H1 (cell line): ENCODE results near the gene RSRC2. TPM values are rescaled to one million over a fixed set of nuclear protein-coding genes. Genes with fewer than 3 reads are reported as not detected.

ENCODE experiments used
- CTCF ChIA-PET: fragments of 300-600 bp; sonication (Branson Sonifier 250); formaldehyde crosslinking; loops from one replicate; lab custom pipeline; 2021; ENCODE audit not compliant: partially characterized antibody; lab: Charles Lee
- POLR2A ChIA-PET: fragments of 300-600 bp; sonication (Branson Sonifier 250); formaldehyde crosslinking; loops from one replicate; lab custom pipeline; 2021; ENCODE audit warnings: inconsistent platforms; ENCODE audit not compliant: partially characterized antibody; lab: Charles Lee
- DNase-seq, 2 experiments: peaks; one replicate each; pipeline versions ENCODE4 v3.0.0 to v3.0.0-alpha.2; 2010 to 2022; ENCODE audit warnings: low spot score in 2 of 2, low read depth in 1 of 2, mixed read lengths in 1 of 2
- FAIRE-seq: peaks from 2 replicates; lab custom pipeline; 2011; peaks lifted over from hg19 to GRCh38; lab: Jason Lieb, UNC
- H2AFZ ChIP-seq: 2 replicates; pipeline ENCODE4 v1.8.1; 2012; ENCODE audit warnings: low read length, inconsistent platforms
- H2AK5ac ChIP-seq: 2 replicates; pipeline ENCODE4 v1.6.1; 2013; ENCODE audit warnings: low read depth, low read length
- H2BK120ac ChIP-seq: replicated peaks from 2 replicates; pipeline ENCODE3; 2013; ENCODE audit warnings: low read depth, low read length, inconsistent platforms
- H2BK12ac ChIP-seq: 2 replicates; pipeline ENCODE4 v1.6.1; 2013; ENCODE audit warnings: low read depth, low read length
- H2BK15ac ChIP-seq: 2 replicates; pipeline ENCODE4 v1.6.1; 2013; ENCODE audit warnings: low read length
- H2BK20ac ChIP-seq: 2 replicates; pipeline ENCODE4 v1.6.1; 2013; ENCODE audit warnings: low read length
- H2BK5ac ChIP-seq: 2 replicates; pipeline ENCODE4 v1.6.1; 2013; ENCODE audit warnings: low read depth, low read length
- H3K14ac ChIP-seq: 2 replicates; pipeline ENCODE4 v1.6.1; 2013; ENCODE audit warnings: inconsistent platforms; ENCODE audit not compliant: insufficient read length
- H3K18ac ChIP-seq: 2 replicates; pipeline ENCODE4 v1.6.1; 2013; ENCODE audit warnings: low read length; ENCODE audit errors: extremely low read depth
- H3K23ac ChIP-seq: 2 replicates; pipeline ENCODE4 v1.6.1; 2013; ENCODE audit warnings: inconsistent platforms; ENCODE audit not compliant: insufficient read length
- H3K23me2 ChIP-seq: 2 replicates; pipeline ENCODE4 v1.6.1; 2013; ENCODE audit warnings: low read depth, low read length
- H3K27ac ChIP-seq: 2 replicates; pipeline ENCODE4 v1.6.1; 2011; ENCODE audit warnings: low read depth, low read length, inconsistent platforms
- H3K27me3 ChIP-seq, 4 experiments: replicated peaks in 1 of 4; 1 replicate in 1 of 4; 2 replicates in 3 of 4; pipeline versions ENCODE4 v1.6.1 to v1.8.1; 2011 to 2013; ENCODE audit warnings: low read length in 3 of 4, mild to moderate bottlenecking in 3 of 4, inconsistent platforms in 2 of 4, mixed read lengths in 2 of 4, moderate library complexity in 1 of 4; ENCODE audit not compliant: control insufficient read depth in 3 of 4, insufficient read depth in 3 of 4; ENCODE audit errors: extremely low read depth in 1 of 4
- H3K36me3 ChIP-seq, 4 experiments: 2 replicates each; pipeline versions ENCODE4 v1.6.1 to v1.8.1; 2011 to 2013; ENCODE audit warnings: mild to moderate bottlenecking in 4 of 4, low read length in 3 of 4, moderate library complexity in 2 of 4, control low read depth in 1 of 4, inconsistent platforms in 1 of 4; ENCODE audit not compliant: insufficient read depth in 4 of 4, control insufficient read depth in 2 of 4
- H3K4ac ChIP-seq: replicated peaks from 2 replicates; pipeline ENCODE3; 2013; ENCODE audit warnings: low read length, low read depth, mixed read lengths, inconsistent platforms; ENCODE audit not compliant: insufficient read length
- H3K4me1 ChIP-seq, 4 experiments: replicated peaks in 1 of 4; 1 replicate in 1 of 4; 2 replicates in 3 of 4; pipeline versions ENCODE4 v1.6.1 to v1.8.1; 2011 to 2013; ENCODE audit warnings: low read length in 3 of 4, inconsistent platforms in 2 of 4, mixed read lengths in 1 of 4; ENCODE audit not compliant: insufficient read depth in 4 of 4, control insufficient read depth in 3 of 4
- H3K4me2 ChIP-seq, 2 experiments: 2 replicates each; pipeline versions ENCODE4 v1.6.1 to v1.8.1; 2011 to 2013; ENCODE audit warnings: low read depth in 2 of 2, low read length in 2 of 2, control low read depth in 1 of 2, inconsistent platforms in 1 of 2, mild to moderate bottlenecking in 1 of 2; ENCODE audit not compliant: insufficient read depth in 1 of 2
- H3K4me3 ChIP-seq, 4 experiments: fragments of 200-600, 300-600 bp in 1 of 4; sonication (generic), shearing (Covaris generic), sonication (Bioruptor Twin) in 1 of 4; 2 replicates each; pipeline versions ENCODE4 v1.5.1 to v1.8.1; 2011 to 2016; ENCODE audit warnings: low read length in 4 of 4, low read depth in 3 of 4, control low read depth in 2 of 4, inconsistent platforms in 2 of 4, mild to moderate bottlenecking in 2 of 4, mixed read lengths in 1 of 4, moderate library complexity in 1 of 4; ENCODE audit not compliant: insufficient read depth in 2 of 4; ENCODE audit errors: extremely low read depth in 1 of 4
- H3K56ac ChIP-seq: replicated peaks from 2 replicates; pipeline ENCODE3; 2013; ENCODE audit warnings: low read depth, mild to moderate bottlenecking, mixed read lengths, low read length, inconsistent platforms; ENCODE audit not compliant: insufficient read length
- H3K79me1 ChIP-seq: 2 replicates; pipeline ENCODE4 v1.6.1; 2013; ENCODE audit warnings: low read depth, low read length, control low read depth
- H3K79me2 ChIP-seq, 2 experiments: 2 replicates each; pipeline versions ENCODE4 v1.6.1 to v1.8.1; 2012 to 2013; ENCODE audit warnings: low read length in 2 of 2, mild to moderate bottlenecking in 2 of 2, inconsistent platforms in 1 of 2; ENCODE audit not compliant: insufficient read depth in 2 of 2, control insufficient read depth in 1 of 2
- H3K9ac ChIP-seq, 4 experiments: replicated peaks in 1 of 4; 1 replicate in 1 of 4; 2 replicates in 3 of 4; pipeline versions ENCODE4 v1.6.1 to v1.8.1; 2011 to 2013; ENCODE audit warnings: low read depth in 3 of 4, low read length in 3 of 4, control low read depth in 2 of 4, mild to moderate bottlenecking in 2 of 4, moderate library complexity in 2 of 4, inconsistent platforms in 1 of 4; ENCODE audit errors: extremely low read depth in 1 of 4
- H3K9me3 ChIP-seq, 2 experiments: 2 replicates each; pipeline versions ENCODE4 v1.6.1 to v1.8.1; 2012 to 2013; ENCODE audit warnings: mild to moderate bottlenecking in 2 of 2, moderate library complexity in 2 of 2, control low read depth in 1 of 2, inconsistent platforms in 1 of 2, low read depth in 1 of 2, low read length in 1 of 2, mixed read lengths in 1 of 2; ENCODE audit not compliant: insufficient read depth in 2 of 2
- H4K20me1 ChIP-seq, 2 experiments: replicated peaks in 1 of 2; 2 replicates each; pipeline versions ENCODE3 to v1.8.1; 2011 to 2013; ENCODE audit warnings: inconsistent platforms in 2 of 2, low read length in 2 of 2, mild to moderate bottlenecking in 1 of 2; ENCODE audit not compliant: insufficient read depth in 2 of 2, control insufficient read depth in 1 of 2
- H4K5ac ChIP-seq: 2 replicates; pipeline ENCODE4 v1.6.1; 2013; ENCODE audit warnings: low read length, low read depth, mixed read lengths, inconsistent platforms; ENCODE audit not compliant: insufficient read length
- H4K8ac ChIP-seq: 2 replicates; pipeline ENCODE4 v1.8.0; 2013; ENCODE audit warnings: mild to moderate bottlenecking, moderate library complexity, low read length, inconsistent platforms; ENCODE audit not compliant: insufficient read depth; ENCODE audit errors: extremely low read depth
- H4K91ac ChIP-seq: replicated peaks from 2 replicates; pipeline ENCODE3; 2013; ENCODE audit warnings: low read length, mixed read lengths, inconsistent platforms; ENCODE audit not compliant: insufficient read length
- ASH2L ChIP-seq: fragments of 200-600, 300-600 bp; sonication (generic); IDR thresholded peaks from one replicate; pipeline ENCODE4 v1.7.1; 2017; ENCODE audit warnings: low read length
- BRCA1 ChIP-seq: IDR thresholded peaks from 2 replicates; pipeline ENCODE4 v1.6.1; 2012; ENCODE audit warnings: low read depth, low read length, improper control_type of control experiment
- CREB1 ChIP-seq: IDR thresholded peaks from 2 replicates; pipeline ENCODE4 v1.6.1; 2012; ENCODE audit warnings: inconsistent platforms
- E2F6 ChIP-seq: IDR thresholded peaks from 2 replicates; pipeline ENCODE4 v1.6.1; 2012; ENCODE audit warnings: inconsistent platforms
- EP300 ChIP-seq, 2 experiments: IDR thresholded peaks; 1 replicate in 1 of 2; 2 replicates in 1 of 2; pipeline ENCODE4 v1.6.1; 2011 to 2012; ENCODE audit warnings: low read depth in 2 of 2, low read length in 2 of 2, mild to moderate bottlenecking in 2 of 2, borderline replicate concordance in 1 of 2, inconsistent platforms in 1 of 2, moderate library complexity in 1 of 2
- FOSL1 ChIP-seq: IDR thresholded peaks from 2 replicates; pipeline ENCODE4 v1.6.1; 2011; ENCODE audit warnings: mild to moderate bottlenecking, low read depth, low read length, moderate library complexity; ENCODE audit not compliant: insufficient read depth
- GTF2F1 ChIP-seq: IDR thresholded peaks from 2 replicates; pipeline ENCODE4 v1.6.1; 2012; ENCODE audit warnings: low read depth, low read length, improper control_type of control experiment, borderline replicate concordance
- KDM1A ChIP-seq: fragments of 200-600, 300-600 bp; sonication (generic); IDR thresholded peaks from 2 replicates; pipeline ENCODE4 v1.7.1; 2016; ENCODE audit warnings: mild to moderate bottlenecking, low read length, borderline replicate concordance
- NRF1 ChIP-seq: IDR thresholded peaks from 2 replicates; pipeline ENCODE4 v1.6.1; 2011; ENCODE audit warnings: mild to moderate bottlenecking, low read depth, low read length, improper control_type of control experiment
- PHF8 ChIP-seq: fragments of 200-600 bp; sonication (generic); conservative IDR thresholded peaks from 2 replicates; pipeline ENCODE4 v1.7.1; 2012; ENCODE audit warnings: low read depth, mild to moderate bottlenecking, inconsistent platforms, low read length, moderate library complexity
- RXRA ChIP-seq: IDR thresholded peaks from 2 replicates; pipeline ENCODE4 v1.6.1; 2011; ENCODE audit warnings: low read depth, mild to moderate bottlenecking, low read length, moderate library complexity; ENCODE audit not compliant: insufficient read depth
- SIX5 ChIP-seq: IDR thresholded peaks from 2 replicates; pipeline ENCODE4 v1.6.1; 2011; ENCODE audit warnings: mild to moderate bottlenecking, low read depth, low read length
- SP2 ChIP-seq: IDR thresholded peaks from 2 replicates; pipeline ENCODE4 v1.6.1; 2012; ENCODE audit warnings: mild to moderate bottlenecking, low read length, inconsistent platforms
- ZNF274 ChIP-seq: IDR thresholded peaks from 2 replicates; pipeline ENCODE4 v1.7.0; 2012; ENCODE audit warnings: low read length, borderline replicate concordance; ENCODE audit errors: extremely low read depth
- WGBS, 2 experiments: shearing (Covaris generic) in 1 of 2; methylation state at CpG; one replicate each; pipeline versions ENCODE4 v1.1.6 to v1.1.7; 2013 to 2015; ENCODE audit warnings: low lambda C conversion rate in 2 of 2, mixed read lengths in 2 of 2, inconsistent platforms in 1 of 2, low coverage in 1 of 2, missing lambda C conversion rate in 1 of 2; ENCODE audit not compliant: insufficient replicate concordance in 2 of 2, insufficient coverage in 1 of 2, insufficient read length in 1 of 2; ENCODE audit errors: extremely low coverage in 1 of 2, missing lambda C conversion rate in 1 of 2; 5-methylcytosine and 5-hydroxymethylcytosine counted together
- polyA plus RNA-seq, 7 experiments: library from polyadenylated mRNA; depleted of rRNA in 3 of 7; stranded (reverse) in 5 of 7; unstranded in 2 of 7; fragments of >200 nt in 5 of 7; fragments of 200-250 nt in 2 of 7; gene quantifications; 1 replicate in 5 of 7; 2 replicates in 1 of 7; 4 replicates in 1 of 7; pipeline versions ENCODE4 v1.2.1 to v1.2.3, GENCODE V29; 2011 to 2013; ENCODE audit warnings: missing spikeins in 2 of 7, mixed read lengths in 2 of 7
- total RNA-seq: library from RNA; stranded (reverse); fragmentation: NEBNext Ultra II Directional; extraction: Animal tissue kit (Norgen Biotek cat#: 25700); gene quantifications from 2 replicates; pipeline ENCODE4 v1.2.1, GENCODE V29; 2021

Gene RSRC2
- total and polyA plus RNA-seq, 2 of the 8 experiments (the other 6 are each of a cell fraction or from before 2014, with no cell fraction given), result 15.9 to 71.4 TPM

GRCh38 chr12:122533856-122534255 lies 7.1 kb upstream of the RSRC2 start:
- CTCF ChIA-PET, result interaction anchor here (0.6 to 1.4 kb wide), 4 partner anchors 14 to 197 kb away, joined by 3 to 9 read pairs (median 3); partner anchors contain the start of gene HCAR1
- Histone ChIP-seq H3K23me2 (no peaks in the 10 kb centered on the region), H3K4ac (no peak overlapping the region), H2AFZ (no peak overlapping the region), H3K23ac (no peak overlapping the region), H3K79me1 (no peaks in the 10 kb centered on the region; the same call in 1 of the 2 replicates), H4K20me1 (peaks cover 0 to 1% of the 10 kb centered on the region in 2 experiments), H2BK5ac (no peak overlapping the region), H3K4me2 (no peak overlapping the region), H3K14ac (no peak overlapping the region), H3K18ac (no peak overlapping the region), H2BK120ac (no peak overlapping the region), H4K91ac (no peak overlapping the region), H3K27me3 (no peaks in the 10 kb centered on the region), H3K79me2 (peaks cover 0 to 39% of the 10 kb centered on the region in 2 experiments; a peak in 3 of 4 replicates), H2BK20ac (no peak overlapping the region), H4K8ac (no peak overlapping the region), H3K4me1 (no peaks in the 10 kb centered on the region), H2BK15ac (no peak overlapping the region), H3K27ac (no peak overlapping the region), H2BK12ac (no peak overlapping the region), H3K4me3 (no peak overlapping the region), H3K36me3 (peaks cover 6 to 70% (median 40%) of the 10 kb centered on the region in 4 experiments), H4K5ac (no peak overlapping the region), H3K9ac (no peak overlapping the region), H3K9me3 (no peaks in the 10 kb centered on the region), H3K56ac (no peak overlapping the region), H2AK5ac (no peak overlapping the region)
- POLR2A ChIA-PET, result interaction anchor here (1.1 to 49.0 kb wide), 4 partner anchors 9 to 28 kb away, joined by 3 to 1221 read pairs (median 4); partner anchors contain the start of genes KNTC1, RSRC2 and ZCCHC8
- WGBS, 2 experiments, result 98% methylated on average over 2 of the region's 2 CpGs; no CpG with 5 or more reads in 1 of the 2 experiments
- FAIRE-seq (no peak), DNase-seq (no peak)
- TF ChIP-seq KDM1A, result no peak
- TF ChIP-seq EP300 (IDR thresholded peaks at IDR 0.05; ENCODE audit: borderline replicate concordance in 1 of 2, low read depth in 2 of 2, low read length in 2 of 2), result no peak
- no peak for TF ChIP-seq SP2
- no peak for TF ChIP-seq BRCA1
- TF ChIP-seq FOSL1, result no peak
- TF ChIP-seq SIX5, result no peak
- no peak for TF ChIP-seq ZNF274
- no peak for TF ChIP-seq E2F6
- no peak for TF ChIP-seq GTF2F1
- TF ChIP-seq RXRA, result no peak
- no peak for TF ChIP-seq ASH2L
- no peak for TF ChIP-seq PHF8
- TF ChIP-seq CREB1, result no peak
- TF ChIP-seq NRF1, result no peak
